Activated naive CD4-positive, alpha-beta T cell treated with anti-CD3 and anti-CD28 coated beads, Interleukin-2, amount 50 U/mL, for 24 hours (primary cell): Measurements from ENCODE around the gene PRDM16.

Source experiments
- H3K27ac Mint-ChIP-seq: one replicate; pipeline ENCODE4 v1.8.0; 2021; ENCODE audit warnings: mild to moderate bottlenecking, mixed read lengths
- H3K27me3 Mint-ChIP-seq: one replicate; pipeline ENCODE4 v1.8.0; 2021; ENCODE audit warnings: mixed read lengths
- H3K36me3 Mint-ChIP-seq: one replicate; pipeline ENCODE4 v1.8.0; 2021; ENCODE audit warnings: mixed read lengths
- H3K4me1 Mint-ChIP-seq: one replicate; pipeline ENCODE4 v1.8.0; 2021; ENCODE audit warnings: mixed read lengths
- H3K4me3 Mint-ChIP-seq: one replicate; pipeline ENCODE4 v1.8.0; 2021; ENCODE audit warnings: mild to moderate bottlenecking, mixed read lengths
- H3K9me3 Mint-ChIP-seq: one replicate; pipeline ENCODE4 v1.8.0; 2021; ENCODE audit warnings: mixed read lengths

PRDM16 gene

DNA sequence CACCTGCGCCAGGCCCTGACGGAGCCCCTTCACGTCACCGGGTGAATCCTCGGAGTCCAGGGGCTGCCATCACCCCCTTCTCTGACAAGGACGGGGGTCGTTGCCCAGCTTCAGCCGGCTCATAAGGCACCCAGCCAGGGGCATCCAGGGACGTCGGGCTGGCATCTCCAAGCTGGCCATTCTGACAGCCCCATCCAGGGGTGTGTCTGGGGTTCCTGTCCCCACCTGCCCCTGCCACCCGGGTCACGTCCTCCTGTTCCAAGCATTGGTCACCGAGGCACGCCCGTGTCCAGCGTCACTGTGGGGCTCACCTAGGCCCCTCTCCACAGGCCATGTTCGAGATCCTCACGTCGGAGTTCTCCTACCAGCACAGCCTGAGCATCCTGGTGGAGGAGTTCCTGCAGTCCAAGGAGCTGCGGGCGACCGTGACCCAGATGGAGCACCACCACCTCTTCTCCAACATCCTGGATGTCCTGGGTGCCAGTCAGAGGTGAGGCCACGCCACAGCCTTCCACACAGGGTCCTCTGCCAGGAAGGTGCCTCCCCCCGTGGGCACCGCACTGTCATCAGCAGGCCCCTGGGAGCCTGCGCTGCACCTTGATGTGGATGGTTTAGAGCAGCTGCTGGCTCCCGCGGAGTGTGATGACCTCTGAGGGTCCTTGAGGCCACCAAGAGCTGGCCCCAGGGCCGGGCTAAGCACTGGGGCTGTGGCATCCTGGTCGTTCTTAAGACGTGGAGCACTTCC is 400.3 kb downstream of the PRDM16 start:
- H3K27ac Mint-ChIP-seq: no peak overlapping the region
- H3K4me3 Mint-ChIP-seq: no peak overlapping the region
- no peaks in the 10 kb centered on the region for H3K4me1 Mint-ChIP-seq
- H3K27me3 Mint-ChIP-seq: no peaks in the 10 kb centered on the region
- no peaks in the 10 kb centered on the region for H3K36me3 Mint-ChIP-seq
- no peaks in the 10 kb centered on the region for H3K9me3 Mint-ChIP-seq

GRCh38 chr1:3469849-3470649 is 401.0 kb downstream of the PRDM16 start:
- no peaks in the 10 kb centered on the region for H3K9me3 Mint-ChIP-seq
- H3K27ac Mint-ChIP-seq: peak overlapping the region; percentile 32
- no peak overlapping the region for H3K4me3 Mint-ChIP-seq
- no peaks in the 10 kb centered on the region for H3K27me3 Mint-ChIP-seq
- H3K36me3 Mint-ChIP-seq: no peaks in the 10 kb centered on the region
- H3K4me1 Mint-ChIP-seq: no peaks in the 10 kb centered on the region

- no peaks in the 10 kb centered on the region for H3K36me3 Mint-ChIP-seq
- H3K9me3 Mint-ChIP-seq: no peaks in the 10 kb centered on the region
- no peak overlapping the region for H3K4me3 Mint-ChIP-seq
- H3K27me3 Mint-ChIP-seq: no peaks in the 10 kb centered on the region
- H3K4me1 Mint-ChIP-seq: no peaks in the 10 kb centered on the region
- H3K27ac Mint-ChIP-seq: no peak overlapping the region
Measured at GRCh38 chr1:3470650-3471355, 401.8 kb downstream of the PRDM16 start.

DNA sequence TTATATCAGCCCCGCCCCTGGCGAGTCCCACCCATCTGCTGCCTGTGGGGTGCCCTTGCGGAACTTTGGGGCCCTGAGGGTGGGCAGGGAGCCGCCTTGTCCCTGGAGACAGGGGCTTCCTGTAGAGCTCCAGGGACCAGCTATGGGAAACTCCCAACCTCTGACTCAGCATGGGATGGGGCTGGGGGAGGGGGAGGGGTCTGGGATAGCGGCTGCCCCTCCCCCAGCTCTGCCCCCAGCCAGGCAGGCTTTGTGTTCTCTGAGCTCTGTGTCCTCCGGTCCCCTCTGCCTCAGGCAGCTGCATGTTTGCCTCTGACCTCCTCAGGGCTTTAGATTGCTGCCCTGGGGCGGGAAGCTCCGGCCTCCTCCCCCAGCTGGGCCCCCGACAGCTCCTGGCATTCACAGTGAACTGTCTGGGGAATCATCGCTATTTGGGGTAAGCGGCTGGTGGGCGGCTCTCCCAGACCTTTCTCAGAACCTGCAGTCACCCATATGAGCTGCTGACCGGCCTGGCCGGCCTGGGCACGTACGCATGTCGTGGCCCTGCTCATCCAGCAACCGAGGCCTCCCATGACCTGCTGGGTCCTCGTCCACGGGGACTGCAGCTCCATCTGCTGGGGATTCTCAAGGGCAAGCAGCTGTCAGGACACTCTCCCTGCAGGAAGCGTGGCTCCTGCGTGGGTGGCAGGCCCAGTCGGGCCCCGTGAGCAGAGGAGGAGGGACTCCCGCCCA is 402.5 kb downstream of the PRDM16 start:
- Mint-ChIP-seq H3K36me3 (no peaks in the 10 kb centered on the region), H3K27ac (no peak overlapping the region), H3K9me3 (no peaks in the 10 kb centered on the region), H3K4me3 (no peak overlapping the region), H3K27me3 (no peaks in the 10 kb centered on the region), H3K4me1 (no peaks in the 10 kb centered on the region)

GRCh38 chr1:3472088-3472850 is 403.3 kb downstream of the PRDM16 start:
- Mint-ChIP-seq H3K4me3 (no peak overlapping the region), H3K27ac (no peak overlapping the region), H3K4me1 (no peaks in the 10 kb centered on the region), H3K27me3 (no peaks in the 10 kb centered on the region), H3K9me3 (no peaks in the 10 kb centered on the region), H3K36me3 (no peaks in the 10 kb centered on the region)

DNA sequence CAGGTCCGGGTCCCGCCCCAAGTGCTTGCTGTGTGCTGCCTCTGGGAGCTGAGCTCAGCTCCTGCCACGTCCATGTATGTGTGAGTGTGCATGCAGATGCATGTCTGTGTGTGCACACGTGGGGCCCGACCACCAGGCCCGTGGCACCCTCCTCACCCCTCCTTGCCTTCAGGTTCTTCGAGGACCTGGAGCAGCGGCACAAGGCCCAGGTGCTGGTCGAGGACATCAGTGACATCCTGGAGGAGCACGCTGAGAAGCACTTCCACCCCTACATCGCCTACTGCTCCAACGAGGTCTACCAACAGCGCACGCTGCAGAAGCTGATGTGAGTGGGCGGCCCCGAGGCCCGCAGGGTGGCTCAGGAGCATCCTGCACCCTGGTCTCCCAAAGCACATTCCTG is 403.9 kb downstream of the PRDM16 start:
- Mint-ChIP-seq H3K4me3 (no peak overlapping the region), H3K4me1 (no peaks in the 10 kb centered on the region), H3K27ac (no peak overlapping the region), H3K9me3 (no peaks in the 10 kb centered on the region), H3K27me3 (no peaks in the 10 kb centered on the region), H3K36me3 (no peaks in the 10 kb centered on the region)

- Mint-ChIP-seq H3K4me1 (no peaks in the 10 kb centered on the region), H3K27ac (no peak overlapping the region), H3K36me3 (no peaks in the 10 kb centered on the region), H3K27me3 (no peaks in the 10 kb centered on the region), H3K9me3 (no peaks in the 10 kb centered on the region), H3K4me3 (no peak overlapping the region)
Measured at GRCh38 chr1:3473381-3473844, 404.4 kb downstream of the PRDM16 start.

DNA sequence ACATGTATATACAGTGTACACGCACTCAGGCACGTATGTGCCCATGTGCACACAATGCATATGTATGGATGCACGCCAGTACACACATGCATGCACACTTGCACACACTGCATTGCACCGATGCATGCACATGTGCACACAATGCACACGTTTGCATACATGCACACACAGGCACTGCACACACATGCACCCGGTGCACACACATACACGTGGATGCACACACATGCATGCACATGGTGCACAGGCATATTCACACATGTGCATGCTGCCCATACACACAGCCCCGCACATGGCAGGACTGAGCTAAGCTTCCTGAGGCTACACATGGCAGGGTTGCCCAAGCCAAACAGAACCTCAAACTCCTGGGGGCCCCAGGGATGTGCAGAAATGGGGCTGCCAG is 405.0 kb downstream of the PRDM16 start:
- no peaks in the 10 kb centered on the region for H3K4me1 Mint-ChIP-seq
- no peaks in the 10 kb centered on the region for H3K36me3 Mint-ChIP-seq
- H3K27ac Mint-ChIP-seq: no peak overlapping the region
- no peaks in the 10 kb centered on the region for H3K27me3 Mint-ChIP-seq
- H3K9me3 Mint-ChIP-seq: no peaks in the 10 kb centered on the region
- H3K4me3 Mint-ChIP-seq: no peak overlapping the region

DNA sequence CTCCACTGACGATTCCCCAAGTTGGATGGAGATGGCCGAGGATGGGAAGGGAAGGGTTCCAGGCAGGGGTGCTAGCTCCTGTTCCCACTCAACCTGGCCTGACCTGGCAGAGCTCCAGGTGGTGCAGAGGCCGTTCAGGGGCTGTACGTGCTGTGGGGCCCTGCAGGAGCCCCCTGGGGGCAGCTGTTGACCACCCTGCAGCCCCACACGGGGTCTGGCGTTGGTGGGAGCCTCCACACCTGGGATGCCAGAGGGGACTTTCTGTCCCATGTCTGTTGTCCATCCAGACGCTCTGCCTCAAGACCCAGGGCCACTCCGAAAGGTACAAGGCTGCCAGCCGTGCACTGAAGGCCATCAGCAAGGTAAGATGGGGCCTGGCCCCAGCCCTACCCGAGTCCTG is 405.4 kb downstream of the PRDM16 start:
- no peaks in the 10 kb centered on the region for H3K36me3 Mint-ChIP-seq
- H3K9me3 Mint-ChIP-seq: no peaks in the 10 kb centered on the region
- no peaks in the 10 kb centered on the region for H3K4me1 Mint-ChIP-seq
- H3K4me3 Mint-ChIP-seq: no peak overlapping the region
- H3K27ac Mint-ChIP-seq: no peak overlapping the region
- no peaks in the 10 kb centered on the region for H3K27me3 Mint-ChIP-seq

DNA sequence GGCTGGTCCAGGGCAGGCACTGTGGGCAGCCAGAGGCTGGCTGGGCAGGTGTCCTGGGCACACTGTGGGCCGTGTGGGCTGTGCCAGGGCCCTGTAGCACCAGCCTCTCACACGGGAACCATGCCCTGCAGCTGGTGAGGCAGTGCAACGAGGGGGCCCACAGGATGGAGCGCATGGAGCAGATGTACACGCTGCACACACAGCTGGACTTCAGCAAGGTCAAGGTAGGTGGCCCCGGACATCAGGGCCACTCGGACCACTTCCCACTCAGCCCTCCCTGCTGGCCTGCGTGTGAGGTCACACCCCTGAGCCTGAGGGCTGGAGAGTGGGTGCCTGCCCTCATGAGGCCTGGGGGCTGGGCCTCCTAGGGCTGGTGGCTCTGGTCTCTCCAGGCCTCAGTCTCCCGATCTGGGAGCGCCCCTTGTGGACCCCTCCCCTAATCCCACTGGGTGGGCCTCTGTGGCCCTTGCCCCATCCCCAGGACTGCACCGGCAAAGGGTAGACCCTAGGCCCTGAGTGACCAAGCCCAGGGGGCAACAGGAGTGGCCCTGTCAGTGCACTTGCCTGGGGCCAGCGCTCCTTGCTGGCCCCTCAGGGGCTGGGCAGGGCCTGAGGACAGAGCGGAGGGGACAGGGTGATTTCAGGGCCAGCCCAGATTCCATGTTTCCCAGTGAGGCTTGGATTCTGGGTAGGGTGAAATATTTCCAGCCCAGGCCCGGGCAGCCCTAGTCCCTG is 407.0 kb downstream of the PRDM16 start:
- Mint-ChIP-seq H3K4me3 (no peak overlapping the region), H3K27ac (no peak overlapping the region), H3K4me1 (no peaks in the 10 kb centered on the region), H3K27me3 (no peaks in the 10 kb centered on the region), H3K9me3 (no peaks in the 10 kb centered on the region), H3K36me3 (no peaks in the 10 kb centered on the region)

DNA sequence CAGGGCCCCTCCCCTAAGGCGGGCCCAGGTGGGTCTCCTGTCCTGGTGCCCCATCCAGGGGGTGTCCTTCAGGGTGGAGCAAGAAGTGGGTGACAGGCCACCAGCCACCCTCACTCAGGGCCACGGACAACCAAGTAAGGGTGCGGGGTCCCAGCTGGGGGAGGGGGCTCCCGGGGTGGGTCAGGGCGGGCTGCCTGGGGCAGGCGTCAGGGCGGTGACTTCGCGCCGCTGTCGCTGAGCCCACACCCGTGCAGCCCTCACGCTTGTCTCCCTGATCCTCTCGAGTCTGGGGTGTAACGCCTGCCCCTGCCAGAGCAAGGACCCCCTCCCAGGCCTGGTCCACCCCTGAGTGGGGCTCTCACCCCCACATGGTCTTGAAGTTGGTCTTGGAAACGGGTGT is 407.7 kb downstream of the PRDM16 start:
- Mint-ChIP-seq H3K4me1 (no peaks in the 10 kb centered on the region), H3K27me3 (no peaks in the 10 kb centered on the region), H3K36me3 (no peaks in the 10 kb centered on the region), H3K27ac (no peak overlapping the region), H3K9me3 (no peaks in the 10 kb centered on the region), H3K4me3 (no peak overlapping the region)

GRCh38 chr1:3477241-3477995 is 408.4 kb downstream of the PRDM16 start:
- H3K4me3 Mint-ChIP-seq: no peak overlapping the region
- no peaks in the 10 kb centered on the region for H3K36me3 Mint-ChIP-seq
- H3K9me3 Mint-ChIP-seq: no peaks in the 10 kb centered on the region
- no peak overlapping the region for H3K27ac Mint-ChIP-seq
- no peaks in the 10 kb centered on the region for H3K4me1 Mint-ChIP-seq
- no peaks in the 10 kb centered on the region for H3K27me3 Mint-ChIP-seq

- Mint-ChIP-seq H3K4me3 (no peak overlapping the region), H3K27me3 (no peaks in the 10 kb centered on the region), H3K9me3 (no peaks in the 10 kb centered on the region), H3K36me3 (no peaks in the 10 kb centered on the region), H3K4me1 (no peaks in the 10 kb centered on the region), H3K27ac (no peak overlapping the region)
Measured at GRCh38 chr1:3478187-3478586, 409.2 kb downstream of the PRDM16 start.
